Caco-2 (cell line): ENCODE results near the gene RSL1D1. TPM values are rescaled to one million over a fixed set of nuclear protein-coding genes. Genes with fewer than 3 reads are reported as not detected.

ENCODE experiments used
- BruUV-seq: library from RNA; stranded (reverse); fragments of 400-500 nt; replicated peaks from 2 replicates; lab custom pipeline; 2021; lab: Mats Ljungman, UMichigan
- CTCF ChIA-PET: fragments of 300-600 bp; sonication (Branson Sonifier 250); formaldehyde crosslinking; loops from one replicate; lab custom pipeline; 2022; ENCODE audit warnings: antibody characterized with exemption; lab: Charles Lee
- POLR2A ChIA-PET: fragments of 300-600 bp; sonication (Branson Sonifier 250); formaldehyde crosslinking; loops from one replicate; lab custom pipeline; 2022; ENCODE audit warnings: antibody characterized with exemption; lab: Charles Lee
- DNase-seq, 2 experiments: peaks; one replicate each; pipeline versions ENCODE4 v3.0.0 to v3.0.0-alpha.2; 2020 to 2022
- H3K27me3 ChIP-seq: replicated peaks from 2 replicates; pipeline ENCODE4 v1.6.0; 2011; ENCODE audit warnings: low read length; ENCODE audit not compliant: control insufficient read depth, insufficient read depth
- H3K36me3 ChIP-seq: 2 replicates; pipeline ENCODE4 v1.5.1; 2011; ENCODE audit warnings: low read length; ENCODE audit not compliant: control insufficient read depth, insufficient read depth
- H3K4me1 ChIP-seq: fragments of 250-450 bp; sonication (Bioruptor Pico); 2 replicates; pipeline ENCODE4 v1.5.1; 2020; ENCODE audit warnings: mild to moderate bottlenecking
- H3K4me3 ChIP-seq: 2 replicates; pipeline ENCODE4 v1.5.1; 2011; ENCODE audit warnings: low read depth, mild to moderate bottlenecking, control low read depth, low read length
- H3K9me3 ChIP-seq: fragments of 250-450 bp; sonication (Bioruptor Pico); 2 replicates; pipeline ENCODE4 v1.5.1; 2020; ENCODE audit warnings: mild to moderate bottlenecking, moderate library complexity
- H3K27ac Mint-ChIP-seq: one replicate; pipeline ENCODE4 v1.8.0; 2022; ENCODE audit warnings: mixed read lengths; ENCODE audit not compliant: unreplicated experiment
- H3K27me3 Mint-ChIP-seq: one replicate; pipeline ENCODE4 v1.8.0; 2022; ENCODE audit warnings: mixed read lengths; ENCODE audit not compliant: insufficient read depth, unreplicated experiment
- H3K36me3 Mint-ChIP-seq: one replicate; pipeline ENCODE4 v1.8.0; 2022; ENCODE audit warnings: mild to moderate bottlenecking, mixed read lengths; ENCODE audit not compliant: insufficient read depth, unreplicated experiment
- H3K4me1 Mint-ChIP-seq: one replicate; pipeline ENCODE4 v1.8.0; 2022; ENCODE audit warnings: low read depth, mixed read lengths; ENCODE audit not compliant: unreplicated experiment
- H3K4me3 Mint-ChIP-seq: one replicate; pipeline ENCODE4 v1.8.0; 2022; ENCODE audit warnings: mild to moderate bottlenecking, moderate library complexity, mixed read lengths; ENCODE audit not compliant: unreplicated experiment
- H3K9me3 Mint-ChIP-seq: one replicate; pipeline ENCODE4 v1.8.0; 2022; ENCODE audit warnings: mixed read lengths; ENCODE audit not compliant: unreplicated experiment
- CTCF ChIP-seq, 2 experiments: fragments of 200-600 bp in 1 of 2; IDR thresholded peaks; 1 replicate in 1 of 2; 2 replicates in 1 of 2; pipeline versions ENCODE4 v1.5.1 to v1.8.0; 2011 to 2022; ENCODE audit warnings: antibody characterized with exemption in 1 of 2, control low read depth in 1 of 2, inconsistent platforms in 1 of 2, low read depth in 1 of 2, low read length in 1 of 2, mild to moderate bottlenecking in 1 of 2, moderate library complexity in 1 of 2; ENCODE audit not compliant: insufficient read depth in 1 of 2, severe bottlenecking in 1 of 2, unreplicated experiment in 1 of 2
- intact Hi-C: fragments of 100-400 bp; cut with micrococcal nuclease; formaldehyde crosslinking; loops from one replicate; pipeline ENCODE4 v1.10.0; 2022; ENCODE audit not compliant: unreplicated experiment
- total RNA-seq: library from RNA; stranded (reverse); gene quantifications from 2 replicates; pipeline ENCODE4 v1.2.3, GENCODE V29; 2022

Gene RSL1D1
- total RNA-seq, 1 experiment from 2014 or later, result 227 TPM

DNA sequence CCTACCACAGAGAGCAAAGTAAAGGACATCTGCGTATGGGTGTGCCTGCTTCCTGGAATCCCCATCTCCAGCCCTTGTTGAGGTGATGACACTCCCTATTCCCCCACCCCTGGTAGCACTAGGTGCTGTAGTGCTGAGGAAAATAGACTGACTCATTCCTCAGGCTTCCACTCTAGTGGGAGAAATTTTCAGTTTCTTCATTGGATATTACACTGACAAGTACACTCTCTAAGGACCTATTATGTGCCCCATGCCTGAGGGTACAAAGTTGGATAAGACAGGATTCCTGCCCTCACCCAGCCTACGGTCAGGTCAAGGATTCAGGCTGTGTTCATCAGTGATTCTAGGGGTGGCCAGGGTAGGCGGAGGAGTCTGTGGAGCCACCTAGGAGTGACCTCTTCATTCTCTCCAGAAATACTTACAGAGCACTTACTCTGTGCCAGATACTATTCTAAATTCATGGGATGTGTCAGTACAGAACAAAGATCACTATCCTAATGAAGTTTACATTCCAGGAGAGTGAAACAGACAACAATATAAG is 49.8 kb downstream of the RSL1D1 start:
- no peaks in the 10 kb centered on the region for H3K36me3 ChIP-seq
- peaks cover 7% of the 10 kb centered on the region; the same call in 1 of the 2 replicates for H3K4me1 ChIP-seq
- no TSS peak for BruUV-seq
- intact Hi-C loops, result no loop called here
- no peaks in the 10 kb centered on the region for H3K27me3 ChIP-seq
- ChIA-PET CTCF (no interaction called here), POLR2A (no interaction called here)
- no peaks in the 10 kb centered on the region for H3K9me3 Mint-ChIP-seq
- H3K4me1 Mint-ChIP-seq, result peaks cover 12% of the 10 kb centered on the region
- H3K9me3 ChIP-seq, result no peaks in the 10 kb centered on the region
- TF ChIP-seq CTCF (IDR thresholded peaks at IDR 0.05; ENCODE audit: insufficient read depth in 1 of 2, low read depth in 1 of 2, low read length in 1 of 2, severe bottlenecking in 1 of 2, unreplicated experiment in 1 of 2), result no peak
- DNase-seq, result no peak
- H3K27me3 Mint-ChIP-seq, result no peaks in the 10 kb centered on the region
- no peak overlapping the region for H3K27ac Mint-ChIP-seq
- H3K4me3 Mint-ChIP-seq, result no peak overlapping the region
- peaks cover 6% of the 10 kb centered on the region for H3K36me3 Mint-ChIP-seq
- H3K4me3 ChIP-seq, result no peak overlapping the region

DNA sequence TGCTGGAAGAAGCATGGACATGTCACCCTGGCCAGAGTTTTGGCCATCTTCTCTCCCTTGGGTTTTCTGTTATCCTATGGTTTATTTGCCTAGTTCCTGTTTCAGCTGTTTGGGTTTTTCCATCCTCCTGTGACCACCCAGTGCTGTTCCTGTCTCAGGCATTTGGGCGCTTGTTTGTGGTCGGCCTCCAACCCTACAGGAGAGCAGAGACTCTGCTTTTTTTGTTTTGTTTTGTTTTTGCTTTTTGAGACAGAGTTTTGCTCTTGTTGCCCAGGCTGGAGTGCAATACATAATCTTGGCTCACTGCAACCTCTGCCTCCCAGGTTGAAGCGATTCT is 51.0 kb downstream of the RSL1D1 start:
- no peak for DNase-seq
- Mint-ChIP-seq H3K9me3 (no peaks in the 10 kb centered on the region), H3K4me3 (no peak overlapping the region), H3K27ac (no peak overlapping the region), H3K36me3 (peaks cover 18% of the 10 kb centered on the region), H3K27me3 (no peaks in the 10 kb centered on the region), H3K4me1 (peaks cover 12% of the 10 kb centered on the region)
- H3K27me3 ChIP-seq, result no peaks in the 10 kb centered on the region
- ChIA-PET CTCF (interaction anchor here (0.6 kb wide), 1 partner anchor 18 kb away, joined by 3 read pairs; no protein-coding TSS in a partner anchor), POLR2A (no interaction called here)
- H3K4me3 ChIP-seq, result no peak overlapping the region
- H3K36me3 ChIP-seq, result no peaks in the 10 kb centered on the region
- intact Hi-C loops, result no loop called here
- no TSS peak for BruUV-seq
- TF ChIP-seq CTCF (IDR thresholded peaks at IDR 0.05; ENCODE audit: insufficient read depth in 1 of 2, low read depth in 1 of 2, low read length in 1 of 2, severe bottlenecking in 1 of 2, unreplicated experiment in 1 of 2), result no peak
- peaks cover 17% of the 10 kb centered on the region; the same call in 1 of the 2 replicates for H3K4me1 ChIP-seq
- no peaks in the 10 kb centered on the region for H3K9me3 ChIP-seq

DNA sequence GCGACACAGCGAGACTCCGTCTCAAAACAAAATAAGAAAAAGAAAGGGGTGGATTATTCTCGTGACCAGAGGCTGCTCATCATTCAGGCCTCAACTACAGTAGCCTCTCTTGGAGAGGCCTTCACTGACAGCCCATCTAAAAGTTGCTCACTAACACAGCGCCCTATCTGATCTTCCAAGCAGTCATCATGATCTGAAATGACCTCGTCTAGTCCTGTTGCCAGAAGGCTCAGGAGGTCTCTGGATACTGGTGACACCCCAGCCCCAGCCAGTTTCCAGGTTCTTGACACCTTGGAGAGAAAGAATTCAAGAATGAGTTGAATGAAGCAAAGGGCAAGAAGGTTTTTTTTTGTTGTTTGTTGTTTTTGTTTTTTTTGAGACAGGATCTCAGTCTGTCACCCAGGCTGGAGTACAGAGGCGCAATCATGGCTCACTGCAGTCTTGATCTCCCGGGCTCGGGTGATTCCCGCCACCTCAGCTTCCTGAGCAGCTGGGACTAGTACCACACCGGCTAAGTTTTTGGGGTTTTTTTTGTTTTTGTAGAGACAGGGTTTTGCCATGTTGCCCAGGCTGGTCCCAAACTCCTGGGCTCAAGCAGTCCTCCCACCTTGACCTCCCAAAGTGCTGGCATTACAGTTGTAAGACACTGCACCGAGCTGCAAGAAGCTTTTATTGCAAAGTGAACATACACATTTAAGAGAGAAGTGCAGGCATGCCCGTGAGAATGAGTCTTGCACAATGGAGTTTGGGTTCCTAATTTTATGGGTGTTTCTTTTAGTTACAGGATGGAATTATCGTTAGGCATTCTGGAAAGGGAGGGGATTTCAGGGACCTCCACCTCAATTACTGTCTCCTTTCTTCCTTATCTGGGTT is 51.6 kb downstream of the RSL1D1 start:
- Histone ChIP-seq H3K4me1 (peaks cover 17% of the 10 kb centered on the region; the same call in 1 of the 2 replicates), H3K9me3 (no peaks in the 10 kb centered on the region), H3K36me3 (no peaks in the 10 kb centered on the region), H3K4me3 (no peak overlapping the region), H3K27me3 (no peaks in the 10 kb centered on the region)
- no TSS peak for BruUV-seq
- POLR2A ChIA-PET, result no interaction called here
- Mint-ChIP-seq H3K4me3 (no peak overlapping the region), H3K36me3 (peaks cover 24% of the 10 kb centered on the region), H3K4me1 (peaks cover 12% of the 10 kb centered on the region), H3K27me3 (no peaks in the 10 kb centered on the region), H3K27ac (no peak overlapping the region), H3K9me3 (no peaks in the 10 kb centered on the region)
- intact Hi-C loops, result loop anchor here (5.0 kb wide), 1 partner anchor 57 kb away; the partner anchor contains the start of gene TXNDC11
- CTCF ChIA-PET, result interaction anchor here (0.6 kb wide), 2 partner anchors 19 to 74 kb away, joined by 3 read pairs; no protein-coding TSS in a partner anchor
- no peak for TF ChIP-seq CTCF (IDR thresholded peaks at IDR 0.05; ENCODE audit: insufficient read depth in 1 of 2, low read depth in 1 of 2, low read length in 1 of 2, severe bottlenecking in 1 of 2, unreplicated experiment in 1 of 2)
- DNase-seq, result no peak
